Hepatocyte (in vitro differentiated cells): ENCODE results near the gene NFIA.

Experiments used
- CTCF ChIP-seq: fragments of 200-600 bp; sonication (generic); IDR thresholded peaks from 2 replicates; pipeline ENCODE4 v1.5.1; 2016; ENCODE audit warnings: antibody characterized with exemption, mild to moderate bottlenecking; ENCODE audit not compliant: poor library complexity
- EZH2phosphoT487 ChIP-seq: fragments of 200-600 bp; sonication (generic); IDR thresholded peaks from one replicate; pipeline ENCODE4 v1.6.1; 2018; ENCODE audit warnings: antibody characterized with exemption, mild to moderate bottlenecking, low read depth, moderate library complexity; ENCODE audit not compliant: unreplicated experiment, severe bottlenecking

- TF ChIP-seq CTCF (no peak), EZH2phosphoT487 (no peak)
Observed at GRCh38 chr1:61441723-61442262, 359.4 kb downstream of the NFIA start.
